ENCODE data around the gene MAGEF1.

MAGEF1 gene

DNA sequence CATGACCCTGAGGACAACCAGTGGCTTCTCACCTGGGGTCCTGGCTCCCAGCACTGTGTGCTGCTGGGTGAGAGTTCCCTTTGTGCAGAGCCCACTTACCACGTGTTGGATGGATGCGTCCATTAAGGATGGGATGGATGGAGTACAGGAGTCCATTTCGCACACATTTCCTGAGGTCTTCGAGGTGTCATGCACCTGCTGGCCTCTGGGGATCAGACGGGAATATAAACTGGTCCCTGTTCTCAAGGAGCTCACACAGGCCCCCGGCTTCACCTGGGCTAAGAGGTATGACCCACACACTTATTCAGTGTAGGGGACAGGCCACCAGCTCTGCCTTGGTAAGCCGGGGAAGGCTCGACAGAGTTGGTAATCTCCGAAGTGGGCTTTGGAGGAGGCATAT, 39.5 kb downstream of the MAGEF1 start:
- TF ChIP-seq CTCF (IDR thresholded peaks at IDR 0.05; ENCODE audit: low read depth, low read length) = no peak
- DNase-seq (ENCODE audit: extremely low read depth, low read depth) = no peak

- no peak for TF ChIP-seq CTCF (IDR thresholded peaks at IDR 0.05; ENCODE audit: low read depth, low read length)
- DNase-seq (ENCODE audit: extremely low read depth, low read depth) = no peak
These were observed 41.7 kb downstream of the MAGEF1 start for GRCh38 chr3:184670091-184670602.

- TF ChIP-seq CTCF (IDR thresholded peaks at IDR 0.05; ENCODE audit: low read depth, low read length) = no peak
- DNase-seq (ENCODE audit: extremely low read depth, low read depth) = no peak
These were observed 42.3 kb downstream of the MAGEF1 start for GRCh38 chr3:184669578-184669977.

- DNase-seq (ENCODE audit: extremely low read depth, low read depth) = no peak
- TF ChIP-seq CTCF (IDR thresholded peaks at IDR 0.05; ENCODE audit: low read depth, low read length) = no peak
These were observed 45.4 kb downstream of the MAGEF1 start for GRCh38 chr3:184666442-184666841.

GRCh38 chr3:184665101-184665500, 46.8 kb downstream of the MAGEF1 start:
- TF ChIP-seq CTCF (IDR thresholded peaks at IDR 0.05; ENCODE audit: low read depth, low read length) = no peak
- no peak for DNase-seq (ENCODE audit: extremely low read depth, low read depth)

DNA sequence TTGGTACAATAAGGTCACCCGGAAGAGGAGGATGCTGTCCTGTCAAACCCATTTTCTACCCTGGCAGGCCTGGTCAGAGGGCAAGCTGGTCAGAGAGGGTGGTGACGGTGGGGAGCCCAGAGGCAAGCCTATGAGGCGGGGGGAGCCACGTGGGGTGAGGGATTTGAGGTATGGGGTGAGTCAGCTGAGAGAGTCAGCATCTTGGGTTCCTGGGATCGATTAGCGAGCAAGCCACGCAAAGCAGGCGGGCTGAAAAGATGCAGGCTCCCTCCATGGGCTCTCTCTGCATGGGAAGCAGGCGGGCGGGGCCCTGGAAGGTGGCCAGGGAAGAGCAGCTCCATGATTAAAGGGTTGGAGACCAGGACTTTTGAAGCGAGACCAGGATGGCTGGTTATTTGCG, 48.1 kb downstream of the MAGEF1 start:
- no peak for TF ChIP-seq CTCF (IDR thresholded peaks at IDR 0.05; ENCODE audit: low read depth, low read length)
- peak; percentile 54 for DNase-seq (ENCODE audit: extremely low read depth, low read depth)

DNA sequence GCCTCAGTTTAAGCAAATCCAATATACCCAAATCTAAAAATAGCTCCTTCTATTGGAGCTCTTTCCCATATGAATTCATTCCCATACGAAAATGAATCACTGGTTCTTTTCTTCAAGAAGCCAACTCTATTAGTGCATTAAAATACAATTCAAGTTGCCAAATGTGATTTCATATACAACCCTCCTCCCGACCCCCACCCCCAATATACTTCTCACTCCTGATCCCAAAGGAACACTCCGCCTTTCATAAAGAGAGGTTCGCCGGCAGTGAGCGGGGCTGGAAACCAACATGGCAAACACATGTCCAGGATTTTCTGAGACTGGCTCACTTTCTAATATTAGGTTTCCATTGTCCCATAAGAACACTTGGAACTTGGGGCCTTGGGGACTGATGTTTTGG, 48.5 kb downstream of the MAGEF1 start:
- TF ChIP-seq CTCF (IDR thresholded peaks at IDR 0.05; ENCODE audit: low read depth, low read length) = no peak
- DNase-seq (ENCODE audit: extremely low read depth, low read depth) = no peak

Data from AG09319 (cell line).